Body of pancreas (tissue), 4 donors: ENCODE measurements around the gene MAGI1. TPM values are rescaled to one million over a fixed set of nuclear protein-coding genes. Genes with fewer than 3 reads are reported as not detected.

Experiments
- ATAC-seq: fragments of 150-250 bp; one replicate; pipeline ENCODE4 v1.9.1; 2016
- DNase-seq, 4 donors: peaks; one replicate each; pipeline ENCODE4 v3.0.0-alpha.2; 2019
- H3K27ac ChIP-seq, 4 donors: fragments of 200-600 bp; sonication (generic); 1 replicate in 3 of 4; 2 replicates in 1 of 4; pipeline versions ENCODE4 v1.5.1 to v1.6.1; 2016 to 2019; ENCODE audit warnings: mild to moderate bottlenecking in 1 of 4, mixed read lengths in 1 of 4, moderate library complexity in 1 of 4
- H3K27me3 ChIP-seq, 2 donors: fragments of 200-600 bp; sonication (generic); one replicate each; pipeline ENCODE4 v1.6.0; 2016; ENCODE audit warnings: mild to moderate bottlenecking in 1 of 2
- H3K36me3 ChIP-seq, 2 donors: fragments of 200-600 bp; sonication (generic); replicated peaks in 1 of 2; 2 replicates each; pipeline ENCODE4 v1.5.1; 2016; ENCODE audit warnings: low read depth in 2 of 2; ENCODE audit not compliant: insufficient read depth in 1 of 2
- H3K4me1 ChIP-seq: fragments of 200-600 bp; sonication (generic); one replicate; pipeline ENCODE4 v1.6.0; 2016
- H3K4me3 ChIP-seq, 2 donors: fragments of 200-600 bp; sonication (generic); 1 replicate in 1 of 2; 2 replicates in 1 of 2; pipeline ENCODE4 v1.5.1; 2016 to 2019
- H3K9me3 ChIP-seq, 3 donors: fragments of 200-600 bp; sonication (generic); 1 replicate in 2 of 3; 2 replicates in 1 of 3; pipeline ENCODE4 v1.5.1; 2016
- POLR2A ChIP-seq, 3 donors: fragments of 450-650 bp; IDR thresholded peaks; one replicate each; pipeline ENCODE4 v1.6.1; 2016; ENCODE audit warnings: antibody characterized with exemption in 3 of 3, mild to moderate bottlenecking in 2 of 3
- WGBS, 2 donors: methylation state at CpG; one replicate each; pipeline ENCODE4 v1.1.5; 2017; 5-methylcytosine and 5-hydroxymethylcytosine counted together
- intact Hi-C: fragments of 100-400 bp; cut with DNase I; formaldehyde crosslinking; loops from one replicate; pipeline ENCODE4 v1.15.1; 2023
- total RNA-seq, 2 donors: library from RNA; depleted of rRNA; stranded (reverse); fragments of >200 nt; gene quantifications; one replicate each; pipeline ENCODE4 v1.1.0, GENCODE V29; 2016
- TF ChIP-seq, protein P1 (sequence below), 7 experiments: fragments of 450-650 bp in 4 of 7; fragments of 200-600 bp in 3 of 7; sonication (generic) in 3 of 7; IDR thresholded peaks; one replicate each; pipeline ENCODE4 v1.5.1; 2016 to 2019; ENCODE audit warnings: antibody characterized with exemption in 7 of 7

The MAGI1 gene
- total RNA-seq, 2 donors from 2014 or later = 44.2 to 63.6 TPM

DNA sequence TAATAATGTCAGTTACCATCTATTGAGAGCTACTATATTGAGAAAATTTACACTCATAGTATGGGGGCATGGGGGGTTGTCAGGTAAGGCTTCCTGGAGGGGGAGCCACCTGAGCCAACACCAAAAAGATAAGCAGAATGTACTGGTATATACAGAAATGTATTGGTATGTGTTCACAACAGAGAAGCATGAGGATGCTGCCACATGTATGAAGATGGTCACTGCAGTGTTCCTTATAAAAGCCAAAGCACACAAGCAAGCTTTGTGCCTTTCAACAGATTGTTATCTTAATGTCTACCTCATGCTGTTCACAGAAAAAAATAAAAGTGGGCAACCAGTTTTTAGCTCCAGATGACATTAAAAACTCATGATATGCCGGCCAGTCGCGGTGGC is 149.0 kb downstream of the MAGI1 start:
- no peak overlapping the region for H3K4me3 ChIP-seq
- TF ChIP-seq POLR2A (IDR thresholded peaks at IDR 0.05) = no peak
- TF ChIP-seq, protein P1, sequence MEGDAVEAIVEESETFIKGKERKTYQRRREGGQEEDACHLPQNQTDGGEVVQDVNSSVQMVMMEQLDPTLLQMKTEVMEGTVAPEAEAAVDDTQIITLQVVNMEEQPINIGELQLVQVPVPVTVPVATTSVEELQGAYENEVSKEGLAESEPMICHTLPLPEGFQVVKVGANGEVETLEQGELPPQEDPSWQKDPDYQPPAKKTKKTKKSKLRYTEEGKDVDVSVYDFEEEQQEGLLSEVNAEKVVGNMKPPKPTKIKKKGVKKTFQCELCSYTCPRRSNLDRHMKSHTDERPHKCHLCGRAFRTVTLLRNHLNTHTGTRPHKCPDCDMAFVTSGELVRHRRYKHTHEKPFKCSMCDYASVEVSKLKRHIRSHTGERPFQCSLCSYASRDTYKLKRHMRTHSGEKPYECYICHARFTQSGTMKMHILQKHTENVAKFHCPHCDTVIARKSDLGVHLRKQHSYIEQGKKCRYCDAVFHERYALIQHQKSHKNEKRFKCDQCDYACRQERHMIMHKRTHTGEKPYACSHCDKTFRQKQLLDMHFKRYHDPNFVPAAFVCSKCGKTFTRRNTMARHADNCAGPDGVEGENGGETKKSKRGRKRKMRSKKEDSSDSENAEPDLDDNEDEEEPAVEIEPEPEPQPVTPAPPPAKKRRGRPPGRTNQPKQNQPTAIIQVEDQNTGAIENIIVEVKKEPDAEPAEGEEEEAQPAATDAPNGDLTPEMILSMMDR (IDR thresholded peaks at IDR 0.05) = no peak
- intact Hi-C loops = no loop called here
- DNase-seq = no peak
- peak overlapping the region in 1 of 4 donors; percentile 0 for H3K27ac ChIP-seq
- H3K4me1 ChIP-seq = peaks cover 18% of the 10 kb centered on the region
- no peak for ATAC-seq
- no peaks in the 10 kb centered on the region for H3K9me3 ChIP-seq
- H3K27me3 ChIP-seq = no peaks in the 10 kb centered on the region
- H3K36me3 ChIP-seq = no peaks in the 10 kb centered on the region
- 95 to 97% methylated on average over 3 of the region's 3 CpGs for WGBS, 2 donors

DNA sequence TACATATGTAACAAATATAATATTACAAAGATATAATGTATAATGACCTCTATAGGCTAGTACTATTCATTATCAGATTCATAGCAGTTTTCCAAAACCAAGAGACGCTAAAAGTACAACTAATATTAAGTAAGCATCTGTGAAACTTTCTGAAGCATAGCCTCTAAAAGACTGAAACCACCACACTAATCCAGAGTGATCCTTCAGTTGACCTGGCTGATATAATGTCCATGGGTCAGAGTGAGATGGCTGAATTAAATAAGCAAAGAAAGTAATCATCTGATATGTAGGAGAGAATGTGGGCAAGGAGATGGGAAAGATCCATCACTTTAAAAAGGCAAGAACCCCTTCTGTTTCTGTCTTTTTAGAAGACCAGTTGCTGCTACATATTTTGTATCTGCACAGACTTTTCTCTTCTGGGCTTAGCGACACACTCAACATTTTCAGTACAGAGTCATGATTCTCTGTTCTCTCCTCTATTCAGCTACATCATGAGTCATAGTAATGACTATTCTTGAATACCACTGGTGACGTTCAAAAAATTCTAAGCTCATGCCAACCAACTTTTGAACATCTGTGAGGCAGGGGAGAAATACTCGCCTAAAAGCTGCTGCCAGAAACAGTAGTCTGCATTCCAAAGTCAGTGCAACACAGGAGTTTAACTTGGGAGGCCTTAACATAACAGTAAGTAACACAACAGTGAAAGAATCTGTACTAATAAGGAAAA is 149.6 kb downstream of the MAGI1 start:
- ATAC-seq = peak; percentile 68
- no peaks in the 10 kb centered on the region for H3K36me3 ChIP-seq
- 57 to 58% methylated on average over 4 of the region's 4 CpGs for WGBS, 2 donors

GRCh38 chr3:65888196-65888595 is 150.5 kb downstream of the MAGI1 start:
- Histone ChIP-seq H3K4me1 (peaks cover 15% of the 10 kb centered on the region), H3K27ac (no peak overlapping the region), H3K27me3 (no peaks in the 10 kb centered on the region), H3K4me3 (no peak overlapping the region), H3K36me3 (no peaks in the 10 kb centered on the region), H3K9me3 (no peaks in the 10 kb centered on the region)
- TF ChIP-seq, protein P1 (IDR thresholded peaks at IDR 0.05) = no peak
- TF ChIP-seq POLR2A (IDR thresholded peaks at IDR 0.05) = no peak
- intact Hi-C loops = no loop called here
- ATAC-seq = no peak
- WGBS, 2 donors = 93 to 97% methylated on average over 1 of the region's 1 CpG
- DNase-seq = no peak

More for the DNA sequence above, 149.6 kb downstream of the MAGI1 start:
- intact Hi-C loops = no loop called here
- Histone ChIP-seq H3K4me3 (no peak overlapping the region), H3K27me3 (no peaks in the 10 kb centered on the region), H3K9me3 (no peaks in the 10 kb centered on the region), H3K27ac (peak overlapping the region in 2 of 4 donors; percentile 0 to 7), H3K4me1 (peaks cover 13% of the 10 kb centered on the region)
- TF ChIP-seq, protein P1 (IDR thresholded peaks at IDR 0.05) = no peak
- no peak for TF ChIP-seq POLR2A (IDR thresholded peaks at IDR 0.05)
- no peak for DNase-seq

GRCh38 chr3:65886391-65886790 is 152.3 kb downstream of the MAGI1 start:
- intact Hi-C loops = no loop called here
- no peaks in the 10 kb centered on the region for H3K27me3 ChIP-seq
- no peaks in the 10 kb centered on the region for H3K36me3 ChIP-seq
- H3K27ac ChIP-seq = no peak overlapping the region
- no peak overlapping the region for H3K4me3 ChIP-seq
- WGBS, 2 donors = 79 to 91% methylated on average over 5 of the region's 5 CpGs
- no peak for TF ChIP-seq POLR2A (IDR thresholded peaks at IDR 0.05)
- TF ChIP-seq, protein P1 (IDR thresholded peaks at IDR 0.05) = no peak
- no peak for DNase-seq
- peaks cover 15% of the 10 kb centered on the region for H3K4me1 ChIP-seq
- no peak for ATAC-seq
- H3K9me3 ChIP-seq = no peaks in the 10 kb centered on the region

DNA sequence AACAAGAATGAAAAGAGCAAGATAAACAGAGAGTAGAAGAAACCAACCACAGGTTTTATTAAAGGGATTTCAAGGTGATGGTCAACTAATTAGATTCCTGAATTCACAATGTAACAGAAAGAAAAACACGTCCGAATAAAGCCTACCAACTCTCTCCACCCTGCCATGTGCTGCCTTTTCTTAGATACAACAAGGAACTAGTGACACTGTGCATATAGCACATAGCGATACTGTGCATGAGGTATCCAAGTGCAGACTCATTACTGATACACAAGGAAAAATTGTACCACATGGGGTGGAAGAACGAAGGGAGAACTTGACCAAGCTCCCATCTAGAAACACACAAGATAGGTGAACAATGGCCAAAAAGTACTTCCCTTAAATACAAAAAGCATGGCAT is 154.6 kb downstream of the MAGI1 start:
- Histone ChIP-seq H3K9me3 (no peaks in the 10 kb centered on the region), H3K27ac (peak overlapping the region in 3 of 4 donors; percentile 27 to 54 (median 37)), H3K4me3 (no peak overlapping the region), H3K27me3 (no peaks in the 10 kb centered on the region), H3K36me3 (no peaks in the 10 kb centered on the region), H3K4me1 (peaks cover 10% of the 10 kb centered on the region)
- intact Hi-C loops = no loop called here
- no peak for DNase-seq
- no peak for ATAC-seq
- TF ChIP-seq, protein P1 (IDR thresholded peaks at IDR 0.05) = no peak
- TF ChIP-seq POLR2A (IDR thresholded peaks at IDR 0.05) = no peak
- 55 to 78% methylated on average over 4 of the region's 4 CpGs for whole genome bisulfite sequencing, 2 donors
